Measurements from ENCODE around the gene FNBP1L.
A peak's percentile ranks its signal among the peaks of the same experiment; 100 is the strongest.

The FNBP1L gene

DNA sequence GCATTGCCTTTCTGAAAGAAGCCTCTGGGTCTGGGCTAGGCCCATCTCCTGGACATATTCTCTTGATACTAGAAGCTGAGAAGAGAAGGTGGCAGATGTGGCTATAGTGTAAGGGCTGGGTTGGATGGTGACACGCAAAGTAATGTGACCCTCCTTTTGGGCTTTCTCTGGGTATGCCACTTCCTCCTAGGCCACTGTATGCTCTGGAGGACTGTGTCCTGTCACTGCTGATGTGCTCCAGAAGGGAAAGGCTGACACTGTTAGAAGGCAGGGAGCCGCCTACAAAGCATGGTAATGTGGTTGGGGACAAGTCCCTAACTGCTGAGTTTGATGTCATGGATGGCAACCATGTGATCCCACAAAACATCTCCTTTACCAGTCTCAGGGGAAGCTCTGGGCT lies 121.6 kb downstream of the FNBP1L start:
- no peak for DNase-seq

GRCh38 chr1:93571623-93572310 lies 123.8 kb downstream of the FNBP1L start:
- no peak for DNase-seq

DNA sequence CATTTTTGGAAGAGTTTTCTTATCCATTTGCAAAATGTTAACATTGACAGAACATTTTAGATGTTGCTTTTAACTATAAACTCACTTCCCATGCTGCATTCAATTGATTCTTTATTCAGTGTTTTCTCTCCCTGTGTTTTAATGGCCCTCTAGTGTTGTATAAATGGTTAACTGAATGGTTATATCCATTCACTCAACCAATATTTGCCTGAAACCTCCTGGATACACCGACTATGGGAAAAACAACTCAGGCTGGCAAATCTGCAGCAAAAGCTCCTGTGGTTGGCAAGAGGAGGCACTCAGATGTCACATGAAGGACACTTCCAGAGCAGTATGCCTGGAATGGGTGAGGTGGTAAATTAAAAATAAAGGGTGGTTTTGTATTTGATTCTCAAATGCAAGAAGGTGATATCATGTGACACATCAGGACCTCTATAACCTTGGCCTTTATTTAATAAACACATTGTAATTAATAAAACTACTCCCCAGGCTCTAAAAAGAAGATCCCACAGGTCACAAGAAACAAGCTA lies 126.1 kb downstream of the FNBP1L start:
- DNase-seq = no peak

- DNase-seq = no peak
These were observed 126.6 kb downstream of the FNBP1L start for GRCh38 chr1:93574511-93574910.

DNA sequence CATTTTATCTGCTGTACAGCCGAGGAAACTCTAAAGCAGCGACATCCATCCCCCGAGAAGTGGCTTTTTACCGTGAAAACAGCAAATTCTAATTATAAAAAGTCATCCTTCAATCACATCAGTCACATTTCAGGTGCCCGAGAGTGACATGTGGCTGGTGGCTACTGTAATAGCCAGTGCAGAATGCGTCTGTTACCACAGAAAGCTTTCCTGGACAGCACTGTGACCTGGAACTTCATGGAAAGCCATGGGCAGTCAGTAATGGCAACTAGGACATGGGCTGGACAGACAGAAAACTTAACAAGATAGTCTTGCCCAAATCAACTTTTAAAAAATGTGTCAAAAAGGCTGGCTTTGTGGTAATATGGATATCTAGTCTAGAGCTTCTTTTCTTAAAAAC lies 127.1 kb downstream of the FNBP1L start:
- no peak for DNase-seq

GRCh38 chr1:93575621-93576284 lies 127.8 kb downstream of the FNBP1L start:
- DNase-seq = peak in 3 of 56 donors; percentile 13 to 46 (median 26)

- peak in 19 of 56 donors; percentile 6 to 63 (median 35) for DNase-seq
These were observed 128.4 kb downstream of the FNBP1L start for GRCh38 chr1:93576346-93576745.

GRCh38 chr1:93576746-93577145 lies 128.8 kb downstream of the FNBP1L start:
- DNase-seq = no peak

DNA sequence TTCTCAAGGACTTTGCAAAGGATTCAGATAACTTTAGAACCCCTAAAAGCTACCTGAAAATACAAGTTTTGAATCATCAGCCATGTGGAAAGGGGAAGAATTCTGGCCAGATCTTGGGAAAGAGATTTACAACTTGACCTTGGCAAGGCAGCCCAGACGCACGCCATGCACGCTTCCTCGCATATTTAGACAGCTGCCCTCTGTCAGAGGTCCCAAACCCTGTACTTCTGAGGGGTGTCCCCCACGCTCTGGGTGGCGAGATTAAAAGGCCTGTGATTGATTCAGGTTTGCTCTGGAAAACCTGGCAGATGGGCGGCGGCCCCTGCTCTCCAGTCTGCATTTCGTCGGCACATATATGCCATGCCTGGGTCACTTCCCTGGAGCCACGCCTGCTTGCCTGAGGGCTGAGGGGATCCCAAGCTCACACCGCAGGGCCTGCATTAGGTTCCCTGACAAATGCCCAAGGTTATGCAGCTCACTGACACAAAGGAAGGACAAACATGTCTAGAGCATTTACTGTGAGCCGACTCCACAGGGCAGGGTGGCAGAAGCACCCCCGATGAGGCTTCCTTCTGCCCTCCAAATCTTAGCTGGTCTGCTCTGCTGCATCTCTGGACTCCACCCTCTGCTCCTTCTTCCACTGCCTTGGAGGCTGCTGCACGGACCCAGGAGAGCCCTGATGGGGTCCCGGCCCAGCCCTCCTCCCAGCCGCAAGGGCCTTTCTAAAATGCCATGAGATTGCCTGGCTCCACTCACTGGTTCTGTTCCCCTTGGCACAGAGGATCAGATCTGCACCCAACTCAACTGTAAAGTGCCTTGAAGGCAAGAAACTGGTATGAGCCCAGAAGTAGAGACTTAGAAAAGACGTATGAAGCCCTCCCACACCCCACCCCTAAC lies 129.9 kb downstream of the FNBP1L start:
- no peak for DNase-seq

DNA sequence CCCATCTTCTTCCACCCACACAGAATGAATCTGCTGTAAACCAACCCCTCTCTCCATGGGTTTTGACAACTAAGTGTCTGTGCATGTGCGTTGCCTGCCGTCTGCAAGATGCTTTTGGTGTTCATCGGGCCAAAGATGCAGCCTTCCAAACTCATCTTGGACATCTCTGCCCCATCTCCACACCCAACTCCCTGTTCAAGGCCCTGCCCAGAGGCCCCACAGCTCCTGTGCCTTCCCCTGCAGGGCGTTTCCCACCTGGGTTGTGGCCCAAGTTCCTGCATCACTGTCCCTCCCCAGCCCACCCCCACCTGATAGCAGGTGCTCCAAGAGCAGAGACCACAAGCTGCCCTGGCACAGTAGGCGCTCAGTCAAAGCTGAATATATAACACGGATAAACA lies 130.5 kb downstream of the FNBP1L start:
- no peak for DNase-seq

DNA sequence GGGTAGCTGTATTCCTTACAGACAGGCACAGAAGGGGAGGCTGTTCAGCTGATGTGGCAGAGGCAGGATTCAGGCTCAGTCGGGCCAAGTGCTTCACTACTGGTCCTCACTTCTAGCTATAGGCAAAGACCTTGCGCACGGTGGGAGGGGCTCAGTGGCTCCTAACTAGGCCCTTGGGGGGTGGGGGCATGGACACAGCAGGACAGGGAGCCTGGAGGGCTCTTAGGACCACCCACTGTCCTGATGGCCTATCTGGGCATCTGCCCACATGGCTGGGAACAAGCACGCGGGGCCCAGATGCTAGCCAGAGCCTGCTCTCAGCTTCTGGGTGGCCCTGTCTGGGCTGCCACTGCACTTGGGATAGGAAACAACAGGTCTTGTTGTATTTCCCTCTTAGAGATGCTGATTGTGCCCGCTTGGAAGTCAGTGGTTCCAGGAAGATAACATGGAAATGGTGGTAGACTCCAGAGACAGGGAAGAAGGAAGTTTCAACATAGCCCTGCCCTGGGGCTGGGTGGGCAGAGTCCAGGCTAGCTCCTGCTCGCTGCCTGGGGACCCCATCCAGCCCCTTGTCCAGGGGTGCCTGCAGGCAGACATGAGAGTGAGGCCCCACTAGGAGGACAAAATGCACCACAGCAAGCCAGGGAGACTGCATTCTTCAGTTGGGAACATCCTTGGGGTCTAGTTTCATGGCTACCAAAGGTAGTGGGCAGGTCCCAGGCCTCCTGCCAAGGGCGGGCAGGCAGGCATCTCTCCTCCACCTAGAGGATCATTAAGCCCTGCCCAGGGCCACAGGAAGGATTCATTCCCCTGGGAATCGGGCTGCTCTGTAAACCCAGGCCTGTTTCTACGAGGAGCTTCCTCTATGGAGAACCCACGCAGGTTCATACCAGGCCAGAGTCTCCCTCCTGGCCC lies 131.2 kb downstream of the FNBP1L start:
- no peak for DNase-seq

DNA sequence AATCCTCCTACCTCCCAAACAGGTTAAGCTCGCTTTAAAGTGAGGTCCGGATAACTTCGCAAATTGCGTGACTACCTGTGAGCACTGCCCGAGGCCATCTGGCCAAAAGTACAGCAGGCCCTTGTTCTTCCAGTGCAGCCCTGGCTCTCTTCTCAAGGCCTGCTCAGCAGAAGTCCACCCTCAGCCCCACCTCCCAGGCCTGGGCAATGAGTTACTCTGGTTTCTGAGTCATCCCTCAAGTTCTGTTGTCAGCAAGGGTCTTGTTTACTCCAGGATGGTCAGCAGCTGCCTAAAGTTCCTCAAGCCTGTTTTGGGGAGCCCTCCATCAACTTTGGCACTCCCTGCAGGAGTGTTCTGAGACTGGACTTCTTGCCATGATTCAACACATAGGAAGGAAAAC lies 132.0 kb downstream of the FNBP1L start:
- no peak for DNase-seq

DNA sequence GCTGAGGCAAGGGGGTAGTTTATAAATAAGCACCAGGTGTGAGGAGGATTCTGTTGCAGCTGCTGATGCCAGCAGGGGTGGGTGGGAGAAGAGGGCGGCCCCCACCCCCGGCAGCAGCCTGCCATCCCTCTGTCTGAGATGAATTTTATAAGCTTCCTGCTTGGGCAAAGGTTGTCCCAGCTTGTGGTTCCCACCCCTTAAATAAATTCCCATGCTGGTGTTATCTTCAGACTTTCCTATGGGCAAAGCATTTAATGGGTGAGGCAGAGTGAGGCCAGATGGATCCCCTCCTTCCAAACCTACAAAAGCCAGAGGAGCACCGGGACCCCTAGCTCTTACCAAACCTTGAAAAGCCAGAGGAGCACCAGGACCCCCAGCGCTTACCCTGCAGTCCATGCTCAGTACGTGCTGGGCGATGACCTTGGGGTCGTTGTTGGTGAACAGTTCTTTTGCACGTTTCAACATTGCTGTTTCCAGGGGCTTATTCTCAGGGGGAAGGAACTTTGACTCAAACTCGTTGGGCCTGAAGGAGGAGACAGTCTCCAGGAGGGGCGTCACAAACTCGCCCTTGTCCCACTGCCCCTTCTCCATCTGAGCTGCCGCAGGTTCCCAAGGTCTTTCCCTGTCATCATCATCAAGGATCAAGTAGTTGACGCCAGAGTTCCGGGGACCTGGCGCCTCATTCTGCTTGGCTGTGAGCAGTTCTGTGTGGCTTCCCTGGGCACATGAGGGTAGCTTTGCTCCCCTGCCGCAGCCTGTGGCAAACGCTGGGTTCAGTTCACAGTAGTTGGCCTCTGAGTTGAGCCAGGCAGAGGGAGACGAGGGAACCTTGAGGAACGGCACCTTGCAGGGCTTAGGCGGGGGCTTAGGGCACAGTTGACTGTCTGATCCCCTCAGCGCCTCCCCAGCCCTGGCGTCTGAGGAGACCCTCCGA lies 134.3 kb downstream of the FNBP1L start:
- no peak for DNase-seq

DNA sequence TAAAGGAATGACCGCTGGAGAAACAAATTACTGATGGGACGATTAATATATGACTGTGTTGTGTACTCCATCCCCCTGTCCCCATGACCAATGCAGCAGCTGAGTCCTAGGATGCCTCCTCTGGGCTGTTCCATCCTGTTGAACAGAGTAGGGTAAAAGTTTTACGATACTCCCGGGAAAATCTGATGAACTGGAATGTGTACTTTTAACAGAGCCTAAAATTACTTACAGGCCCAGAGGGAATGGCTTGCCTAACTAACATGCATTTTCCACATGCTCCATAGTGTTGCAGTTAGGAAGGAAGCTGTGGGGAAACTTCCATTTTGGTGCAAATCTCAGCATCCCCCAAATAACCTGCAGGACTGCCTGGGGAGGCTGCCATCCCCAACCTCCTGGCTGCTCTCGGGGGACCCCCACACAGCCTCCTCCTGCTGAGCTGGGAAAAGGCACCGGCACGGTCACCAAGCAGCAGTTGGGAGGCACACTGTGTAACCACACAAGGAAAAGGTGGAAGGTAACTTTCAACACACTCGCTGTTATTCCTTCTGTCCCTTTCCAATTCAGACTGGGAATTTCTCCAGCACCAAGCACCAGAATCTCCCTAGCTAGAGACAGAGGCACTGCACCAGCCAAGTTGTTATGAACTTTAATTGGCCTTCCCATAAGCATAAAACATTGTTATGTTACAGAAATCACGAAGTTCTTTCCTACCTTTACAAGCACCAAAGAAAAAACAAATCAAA lies 136.5 kb downstream of the FNBP1L start:
- DNase-seq = no peak

DNA sequence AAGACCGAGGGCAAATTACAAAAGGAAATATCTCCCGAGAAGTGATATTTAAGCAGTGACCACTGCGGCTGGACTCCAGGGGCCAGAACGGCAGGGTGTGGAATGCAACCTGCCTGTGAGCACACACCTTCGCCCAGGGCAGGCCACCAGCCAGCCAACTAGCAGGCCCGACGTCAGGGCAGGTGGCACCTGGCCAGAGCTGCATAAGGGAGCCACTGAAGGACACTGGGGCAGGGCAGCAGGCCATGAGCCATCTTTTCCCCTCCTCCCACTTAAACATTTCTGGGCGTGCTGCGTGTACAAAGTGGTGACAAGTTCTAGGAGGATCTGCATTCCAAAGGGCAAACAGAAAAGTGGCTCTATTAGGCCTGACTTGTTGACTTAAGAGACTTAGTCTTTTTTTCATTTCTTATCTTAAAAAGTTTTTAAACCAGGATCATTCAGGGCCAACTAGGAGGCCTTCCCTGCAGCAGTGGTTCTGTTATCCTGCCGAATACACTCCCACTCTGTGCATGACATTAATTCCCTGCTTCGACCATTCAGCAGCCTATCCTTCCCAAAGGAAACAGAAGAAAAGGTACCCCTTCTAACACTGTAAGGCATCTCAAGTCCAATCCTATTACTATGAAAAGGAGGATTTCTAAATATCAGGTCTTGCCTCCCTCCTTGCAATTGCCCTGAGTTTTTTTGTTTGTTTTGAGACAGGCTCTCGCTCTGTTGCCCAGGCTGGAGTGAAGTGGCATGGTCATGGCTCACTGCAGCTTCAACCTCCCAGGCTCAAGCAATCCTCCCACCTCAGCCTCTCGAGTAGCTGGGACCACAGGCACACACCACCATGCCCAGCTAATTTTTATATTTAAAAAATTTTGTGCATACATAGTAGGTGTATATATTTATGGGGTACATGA lies 137.4 kb downstream of the FNBP1L start:
- DNase-seq = peak in 17 of 56 donors; percentile 10 to 74 (median 36)

- DNase-seq = no peak
These were observed 139.4 kb downstream of the FNBP1L start for GRCh38 chr1:93587354-93587753.

GRCh38 chr1:93588206-93588605 lies 140.3 kb downstream of the FNBP1L start:
- no peak for DNase-seq

GRCh38 chr1:93588955-93589354 lies 141.0 kb downstream of the FNBP1L start:
- no peak for DNase-seq
